ENCODE measurements around the gene RP9.
A peak's percentile ranks its signal among the peaks of the same experiment; 100 is the strongest.

Gene RP9

DNA sequence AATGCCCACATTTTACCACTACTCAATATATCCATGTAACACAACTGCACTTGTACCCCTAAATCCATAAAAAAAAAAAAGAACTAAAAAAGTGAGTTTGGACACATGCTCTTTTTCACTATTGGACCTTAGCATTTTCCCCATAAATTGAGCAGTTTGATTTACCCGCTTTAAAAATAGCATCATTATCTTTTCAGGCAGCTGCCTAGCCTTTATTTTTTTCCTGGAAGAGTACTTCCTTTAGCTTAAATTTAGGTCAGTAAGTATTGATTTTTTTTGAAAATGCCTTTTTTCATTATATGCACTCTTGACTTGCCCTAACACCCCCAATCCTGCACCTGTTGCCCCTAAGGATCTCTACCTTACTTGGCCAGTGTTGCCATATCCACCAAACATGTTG lies 41.3 kb downstream of the RP9 start:
- no peaks in the 10 kb centered on the region for H3K36me3 ChIP-seq
- TF ChIP-seq, protein P1, sequence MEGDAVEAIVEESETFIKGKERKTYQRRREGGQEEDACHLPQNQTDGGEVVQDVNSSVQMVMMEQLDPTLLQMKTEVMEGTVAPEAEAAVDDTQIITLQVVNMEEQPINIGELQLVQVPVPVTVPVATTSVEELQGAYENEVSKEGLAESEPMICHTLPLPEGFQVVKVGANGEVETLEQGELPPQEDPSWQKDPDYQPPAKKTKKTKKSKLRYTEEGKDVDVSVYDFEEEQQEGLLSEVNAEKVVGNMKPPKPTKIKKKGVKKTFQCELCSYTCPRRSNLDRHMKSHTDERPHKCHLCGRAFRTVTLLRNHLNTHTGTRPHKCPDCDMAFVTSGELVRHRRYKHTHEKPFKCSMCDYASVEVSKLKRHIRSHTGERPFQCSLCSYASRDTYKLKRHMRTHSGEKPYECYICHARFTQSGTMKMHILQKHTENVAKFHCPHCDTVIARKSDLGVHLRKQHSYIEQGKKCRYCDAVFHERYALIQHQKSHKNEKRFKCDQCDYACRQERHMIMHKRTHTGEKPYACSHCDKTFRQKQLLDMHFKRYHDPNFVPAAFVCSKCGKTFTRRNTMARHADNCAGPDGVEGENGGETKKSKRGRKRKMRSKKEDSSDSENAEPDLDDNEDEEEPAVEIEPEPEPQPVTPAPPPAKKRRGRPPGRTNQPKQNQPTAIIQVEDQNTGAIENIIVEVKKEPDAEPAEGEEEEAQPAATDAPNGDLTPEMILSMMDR (IDR thresholded peaks at IDR 0.05; ENCODE audit: low read depth, low read length), result no peak
- no peak overlapping the region for H3K27ac ChIP-seq
- no peak overlapping the region for H3K4me3 ChIP-seq (ENCODE audit: low read depth, low read length)
- DNase-seq, result no peak
- peaks cover 16% of the 10 kb centered on the region for H3K9me3 ChIP-seq (ENCODE audit: severe bottlenecking)
- no peaks in the 10 kb centered on the region for H3K27me3 ChIP-seq (ENCODE audit: insufficient read depth, low read depth, severe bottlenecking)

DNA sequence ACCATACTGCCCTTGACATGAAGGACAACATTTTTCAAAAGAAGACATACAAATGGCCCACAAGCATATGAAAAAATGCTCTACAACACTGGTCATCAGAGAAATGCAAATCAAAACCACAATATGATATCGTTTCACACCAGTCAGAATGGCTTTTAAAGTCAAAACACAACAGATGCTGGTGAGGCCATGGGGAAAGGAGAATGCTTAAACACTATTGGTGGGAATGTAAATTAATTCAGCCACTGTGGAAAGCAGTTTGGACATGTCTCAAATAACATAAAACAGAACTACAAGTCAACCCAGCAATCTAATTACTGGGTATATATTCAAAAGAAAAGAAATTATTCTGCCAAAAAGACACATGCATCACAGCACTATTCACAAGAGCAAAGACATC lies 42.4 kb downstream of the RP9 start:
- no peak for DNase-seq
- Histone ChIP-seq H3K27ac (no peak overlapping the region), H3K27me3 (ENCODE audit: insufficient read depth, low read depth, severe bottlenecking) (no peaks in the 10 kb centered on the region), H3K9me3 (ENCODE audit: severe bottlenecking) (peaks cover 16% of the 10 kb centered on the region), H3K4me3 (ENCODE audit: low read depth, low read length) (no peak overlapping the region), H3K36me3 (peaks cover 3% of the 10 kb centered on the region)
- TF ChIP-seq, protein P1 (IDR thresholded peaks at IDR 0.05; ENCODE audit: low read depth, low read length), result no peak

DNA sequence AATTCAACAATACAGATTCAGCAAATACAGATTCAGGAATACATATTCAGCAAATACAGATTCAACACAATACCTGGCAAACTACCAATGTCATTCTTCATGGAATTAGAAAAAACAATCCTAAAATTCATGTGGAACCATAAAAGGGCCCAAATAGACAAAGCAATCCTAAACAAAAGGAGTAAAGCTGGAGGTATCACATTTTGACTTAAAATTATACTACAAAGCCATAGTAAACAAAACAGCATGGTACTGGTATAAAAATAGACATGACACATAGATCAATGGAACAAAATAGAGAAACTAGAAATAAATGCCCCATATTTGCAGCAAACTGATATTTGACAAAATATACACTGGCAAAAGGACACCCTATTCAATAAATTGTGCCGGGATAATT lies 43.2 kb downstream of the RP9 start:
- H3K36me3 ChIP-seq, result peaks cover 3% of the 10 kb centered on the region
- no peak for DNase-seq
- no peaks in the 10 kb centered on the region for H3K27me3 ChIP-seq (ENCODE audit: insufficient read depth, low read depth, severe bottlenecking)
- peaks cover 16% of the 10 kb centered on the region for H3K9me3 ChIP-seq (ENCODE audit: severe bottlenecking)
- no peak overlapping the region for H3K4me3 ChIP-seq (ENCODE audit: low read depth, low read length)
- no peak overlapping the region for H3K27ac ChIP-seq
- TF ChIP-seq, protein P1 (IDR thresholded peaks at IDR 0.05; ENCODE audit: low read depth, low read length), result no peak

DNA sequence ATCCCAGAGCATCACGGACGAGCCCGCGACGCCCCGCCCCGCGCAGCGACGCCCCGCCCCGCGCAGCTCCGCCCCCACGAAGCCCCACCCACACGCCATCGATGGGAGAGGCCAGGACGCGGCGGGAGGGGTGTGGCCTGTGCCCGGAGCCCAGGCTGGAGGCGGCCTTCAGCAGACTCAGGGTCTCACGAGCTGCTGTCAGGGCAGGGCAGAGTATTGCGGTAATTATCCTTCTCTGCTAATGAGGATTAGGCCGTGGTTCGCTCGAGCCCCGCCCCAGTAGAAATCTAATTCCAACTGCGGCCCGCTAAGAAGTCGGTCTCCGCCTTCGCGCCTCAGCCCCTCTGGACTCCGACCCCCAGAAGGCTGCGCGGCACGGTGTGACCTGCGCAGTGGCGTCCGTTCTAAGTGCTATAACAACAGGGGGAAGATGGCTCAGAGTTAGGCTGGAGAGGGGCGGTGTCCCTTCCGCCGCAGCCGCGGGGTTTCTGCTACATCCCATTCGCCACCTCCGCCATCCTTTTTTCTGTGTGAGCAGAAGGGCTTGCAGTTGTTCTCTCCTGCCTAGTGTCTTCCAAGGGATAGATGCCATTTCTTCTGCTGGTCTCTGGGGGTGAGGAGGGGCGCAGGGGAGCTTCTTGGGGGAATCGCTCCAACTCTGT lies 46.3 kb downstream of the RP9 start:
- H3K27me3 ChIP-seq (ENCODE audit: insufficient read depth, low read depth, severe bottlenecking), result no peaks in the 10 kb centered on the region
- peak; percentile 95 for DNase-seq
- H3K27ac ChIP-seq, result peak overlapping the region; percentile 95
- H3K9me3 ChIP-seq (ENCODE audit: severe bottlenecking), result peaks cover 6% of the 10 kb centered on the region
- TF ChIP-seq, protein P1 (IDR thresholded peaks at IDR 0.05; ENCODE audit: low read depth, low read length), result no peak
- peaks cover 17% of the 10 kb centered on the region for H3K36me3 ChIP-seq
- peak overlapping the region; percentile 70 for H3K4me3 ChIP-seq (ENCODE audit: low read depth, low read length)

DNA sequence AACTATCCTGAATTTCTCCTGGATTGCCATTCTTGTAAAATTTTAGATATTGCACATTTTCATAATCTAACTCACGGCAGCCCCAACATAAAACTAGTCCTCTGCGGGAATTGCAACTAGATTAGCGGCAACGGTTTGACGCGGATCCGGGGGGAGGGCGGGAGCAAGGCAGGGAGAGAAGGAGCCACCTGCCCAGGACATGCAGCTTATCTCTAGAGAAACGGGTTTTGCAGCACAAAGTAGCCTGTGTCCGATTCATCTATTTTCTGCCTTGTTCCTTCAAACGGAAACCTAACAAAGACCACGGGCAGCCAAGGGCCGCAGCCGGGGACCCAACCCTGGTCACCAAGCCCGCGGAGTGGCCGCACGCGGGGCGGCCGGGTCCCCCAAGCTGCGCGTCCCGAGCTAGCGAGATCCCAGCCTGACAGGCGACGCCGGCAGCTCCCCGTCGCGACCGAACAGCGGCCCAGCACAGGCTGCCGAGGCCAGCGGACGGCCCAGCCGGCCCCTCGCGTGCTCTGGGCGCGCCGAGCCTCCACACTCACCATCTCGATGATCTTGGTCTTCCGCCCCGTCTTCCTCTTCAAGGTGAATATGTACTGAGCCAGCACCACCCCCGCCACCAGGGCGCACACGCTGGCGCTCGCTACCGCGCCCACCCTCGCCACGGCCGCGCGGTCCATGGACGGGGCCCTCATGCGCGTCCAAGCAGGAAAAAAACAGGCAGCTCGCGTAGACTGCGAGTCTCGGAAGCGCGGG lies 47.0 kb downstream of the RP9 start, which contains the start of gene NT5C3A:
Gene NT5C3A, minus strand, starts transcription at position 754 of the 759 bp plus-strand sequence. Its CDS starts 71 bp downstream, at position 683.
- DNase-seq, result peak; percentile 57
- peaks cover 17% of the 10 kb centered on the region for H3K36me3 ChIP-seq
- peak within 1 kb of the TSS; percentile 95 for H3K27ac ChIP-seq
- TF ChIP-seq, protein P1 (IDR thresholded peaks at IDR 0.05; ENCODE audit: low read depth, low read length), result no peak
- H3K27me3 ChIP-seq (ENCODE audit: insufficient read depth, low read depth, severe bottlenecking), result no peaks in the 10 kb centered on the region
- peak within 1 kb of the TSS; percentile 70 for H3K4me3 ChIP-seq (ENCODE audit: low read depth, low read length)
- peaks cover 6% of the 10 kb centered on the region for H3K9me3 ChIP-seq (ENCODE audit: severe bottlenecking)
